ENCODE results near the gene RPS21. TPM values are rescaled to one million over a fixed set of nuclear protein-coding genes. Genes with fewer than 3 reads are reported as not detected.

The RPS21 gene
- total RNA-seq, 1 donor from 2014 or later: 1,629 TPM

DNA sequence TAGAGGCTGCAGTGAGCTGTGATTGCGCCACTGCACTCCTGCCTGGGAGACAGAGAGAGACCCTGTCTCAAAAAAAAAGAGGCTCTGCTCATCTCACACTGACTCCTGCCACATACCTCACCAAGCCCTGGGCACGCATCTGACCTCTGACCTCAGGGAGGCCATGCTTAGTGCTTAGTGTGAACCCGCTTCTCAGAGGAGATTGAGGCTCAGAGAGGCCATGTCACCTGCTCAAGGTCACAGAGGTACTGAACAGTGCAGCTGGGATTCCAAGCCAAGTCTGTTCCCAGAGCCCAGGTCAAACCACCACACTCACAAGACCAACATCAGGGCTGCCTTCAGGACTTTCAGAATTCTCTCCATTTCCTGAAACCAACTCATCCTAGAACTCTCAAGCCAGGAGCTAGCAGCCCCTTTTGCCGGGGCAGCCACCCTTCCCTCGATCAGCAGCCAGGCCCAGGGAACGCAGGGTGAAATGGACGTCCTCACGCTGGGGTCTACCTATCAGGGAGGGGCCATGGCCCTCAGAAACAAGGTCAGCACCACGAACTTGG, 17.3 kb downstream of the RPS21 start:
- Histone ChIP-seq H3K27me3 (peaks cover 18% of the 10 kb centered on the region), H3F3A (ENCODE audit: low read depth) (peaks cover 3% of the 10 kb centered on the region), H3K9ac (no peak overlapping the region), H3K4me3 (no peak overlapping the region), H3K9me3 (ENCODE audit: low read depth) (no peaks in the 10 kb centered on the region), H3K4me2 (no peak overlapping the region), H4K20me1 (ENCODE audit: low read depth) (peaks cover 26% of the 10 kb centered on the region), H3K27ac (no peak overlapping the region), H3K4me1 (peaks cover 7% of the 10 kb centered on the region), H3K79me2 (ENCODE audit: low read depth) (no peaks in the 10 kb centered on the region), H3K36me3 (no peaks in the 10 kb centered on the region), H2AFZ (replicated peaks) (no peak overlapping the region)
- no peak for DNase-seq (ENCODE audit: low spot score)
- no peak overlapping the region for H3K27ac Mint-ChIP-seq
- peaks cover 7% of the 10 kb centered on the region for H3K36me3 Mint-ChIP-seq
- TF ChIP-seq CTCF (IDR thresholded peaks at IDR 0.05) (no peak), EZH2phosphoT487 (IDR thresholded peaks at IDR 0.05) (no peak), EZH2 (IDR thresholded peaks at IDR 0.05) (no peak)
- peak overlapping the region; percentile 27 for H3K4me3 Mint-ChIP-seq
- peaks cover 3% of the 10 kb centered on the region for H3K27me3 Mint-ChIP-seq (ENCODE audit: insufficient read depth, low read depth)
- H3K4me1 Mint-ChIP-seq: peaks cover 15% of the 10 kb centered on the region
- no peaks in the 10 kb centered on the region for H3K9me3 Mint-ChIP-seq

DNA sequence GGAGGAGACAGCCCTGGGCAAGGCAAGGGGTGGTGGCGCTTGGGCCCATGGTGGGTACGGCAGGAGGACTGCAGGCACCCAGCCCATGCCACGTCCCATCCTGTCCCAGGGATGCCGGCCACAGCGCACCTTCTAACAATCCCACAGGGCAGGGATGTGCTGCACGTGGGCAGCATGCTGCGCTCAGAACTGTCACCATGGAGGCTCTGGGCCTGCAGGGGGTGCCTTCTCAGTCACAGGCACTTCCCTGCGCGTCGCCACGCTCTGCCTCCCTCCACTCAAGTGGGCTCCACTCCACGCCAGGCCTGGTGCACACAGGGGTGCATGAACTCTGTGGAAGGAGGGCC, 17.8 kb downstream of the RPS21 start:
- H3K27ac ChIP-seq: no peak overlapping the region
- H3K27me3 ChIP-seq: peaks cover 24% of the 10 kb centered on the region
- Mint-ChIP-seq H3K36me3 (peaks cover 6% of the 10 kb centered on the region), H3K4me3 (no peak overlapping the region), H3K27me3 (ENCODE audit: insufficient read depth, low read depth) (peaks cover 8% of the 10 kb centered on the region), H3K27ac (no peak overlapping the region), H3K4me1 (peaks cover 15% of the 10 kb centered on the region), H3K9me3 (no peaks in the 10 kb centered on the region)
- H3K9ac ChIP-seq: no peak overlapping the region
- H3K79me2 ChIP-seq (ENCODE audit: low read depth): no peaks in the 10 kb centered on the region
- TF ChIP-seq EZH2phosphoT487 (IDR thresholded peaks at IDR 0.05) (no peak), CTCF (IDR thresholded peaks at IDR 0.05) (no peak), EZH2 (IDR thresholded peaks at IDR 0.05) (no peak)
- DNase-seq (ENCODE audit: low spot score): no peak
- no peaks in the 10 kb centered on the region for H3K9me3 ChIP-seq (ENCODE audit: low read depth)
- peaks cover 26% of the 10 kb centered on the region for H4K20me1 ChIP-seq (ENCODE audit: low read depth)
- H3K4me1 ChIP-seq: peaks cover 7% of the 10 kb centered on the region
- H3F3A ChIP-seq (ENCODE audit: low read depth): peaks cover 3% of the 10 kb centered on the region
- H3K36me3 ChIP-seq: no peaks in the 10 kb centered on the region
- no peak overlapping the region for H3K4me3 ChIP-seq
- H2AFZ ChIP-seq (replicated peaks): no peak overlapping the region
- no peak overlapping the region for H3K4me2 ChIP-seq

DNA sequence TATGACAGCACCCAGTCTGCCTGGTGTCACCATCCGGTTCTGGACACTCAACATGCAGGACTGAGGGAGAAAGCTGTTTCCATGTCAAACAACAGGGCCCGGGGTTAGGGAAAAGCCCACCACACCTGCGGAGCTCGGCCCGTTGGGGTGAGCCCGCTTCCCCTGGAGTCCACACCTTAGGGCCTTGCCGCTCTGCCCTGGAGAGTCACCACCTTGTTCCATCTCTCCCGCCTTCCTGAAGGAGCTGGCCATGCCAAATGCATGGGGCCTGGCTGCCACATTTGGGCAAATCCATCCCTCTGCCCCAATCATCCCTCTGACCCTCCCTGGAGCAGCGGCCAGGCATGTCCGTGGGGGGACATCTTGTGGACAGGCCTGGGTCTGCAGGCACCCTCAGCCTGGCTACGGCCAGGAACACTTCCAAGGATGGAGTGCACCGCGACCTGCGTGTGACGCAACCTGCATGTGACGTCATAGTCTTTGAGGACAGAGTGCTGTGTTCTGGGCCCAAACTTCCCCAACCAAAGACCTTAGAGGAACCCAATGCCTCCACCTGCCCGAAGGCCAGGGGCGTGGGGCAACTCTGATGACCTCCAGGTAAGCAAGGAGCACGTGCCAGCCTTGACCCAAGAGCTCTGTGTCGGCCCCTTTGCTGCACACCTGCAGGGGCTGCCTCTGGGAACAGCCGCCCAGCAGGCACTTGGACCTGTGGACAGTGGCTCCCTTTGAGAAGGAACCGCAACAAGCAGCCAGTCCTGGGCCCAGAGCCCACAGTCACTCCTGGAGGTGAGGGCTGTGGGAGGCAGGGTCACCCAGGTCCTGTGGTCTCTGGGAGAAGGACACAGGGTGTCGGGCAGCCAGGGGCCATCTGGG, 18.4 kb downstream of the RPS21 start:
- Histone ChIP-seq H3K9ac (no peak overlapping the region), H3K36me3 (no peaks in the 10 kb centered on the region), H2AFZ (replicated peaks) (no peak overlapping the region), H3K4me2 (peak overlapping the region; percentile 93), H3K4me1 (peaks cover 9% of the 10 kb centered on the region), H3K9me3 (ENCODE audit: low read depth) (no peaks in the 10 kb centered on the region), H3K4me3 (no peak overlapping the region), H3F3A (ENCODE audit: low read depth) (peaks cover 3% of the 10 kb centered on the region), H3K27ac (no peak overlapping the region), H3K79me2 (ENCODE audit: low read depth) (no peaks in the 10 kb centered on the region), H3K27me3 (peaks cover 27% of the 10 kb centered on the region), H4K20me1 (ENCODE audit: low read depth) (peaks cover 26% of the 10 kb centered on the region)
- Mint-ChIP-seq H3K4me1 (peaks cover 15% of the 10 kb centered on the region), H3K4me3 (peak overlapping the region; percentile 87), H3K27ac (peak overlapping the region; percentile 55), H3K9me3 (no peaks in the 10 kb centered on the region), H3K36me3 (peaks cover 6% of the 10 kb centered on the region), H3K27me3 (ENCODE audit: insufficient read depth, low read depth) (peaks cover 8% of the 10 kb centered on the region)
- DNase-seq (ENCODE audit: low spot score): peak; percentile 83
- peak; percentile 67 for TF ChIP-seq CTCF (IDR thresholded peaks at IDR 0.05)
- no peak for TF ChIP-seq EZH2 (IDR thresholded peaks at IDR 0.05)
